ENCODE data around the gene LTBP4.

The LTBP4 gene

DNA sequence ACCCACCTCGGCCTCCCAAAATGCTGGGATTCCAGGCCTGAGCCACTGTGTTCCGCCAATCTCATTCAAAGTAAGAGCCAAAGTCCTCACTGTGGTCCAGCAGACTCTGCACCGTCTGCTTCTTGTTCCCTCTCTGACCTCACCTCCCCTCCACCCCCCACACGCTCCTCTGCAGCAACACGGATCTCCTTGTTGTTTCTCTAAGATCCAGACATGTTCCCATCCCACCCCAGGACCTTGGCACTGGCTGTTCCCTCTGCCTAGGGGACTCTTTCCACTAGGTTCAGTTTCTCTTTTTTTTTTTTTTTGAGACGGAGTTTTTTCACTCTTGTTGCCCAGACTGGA is 38.4 kb downstream of the LTBP4 start:
- Histone ChIP-seq H3K36me3 (ENCODE audit: control insufficient read depth in 2 of 2, insufficient read depth in 1 of 2, low read length in 2 of 2) (no peaks in the 10 kb centered on the region; a peak in 1 of 3 replicates), H3K27ac (ENCODE audit: extremely low read depth, low read depth, low read length) (peak overlapping the region; percentile 37; the same call in 1 of the 2 replicates), H3K9me3 (ENCODE audit: control insufficient read depth, insufficient read depth, low read depth, low read length) (peaks cover 4% of the 10 kb centered on the region), H3K4me3 (ENCODE audit: low read depth, low read length) (no peak overlapping the region), H3K4me1 (ENCODE audit: control insufficient read depth, insufficient read depth, low read length) (peaks cover 4% of the 10 kb centered on the region)
- TF ChIP-seq ZNF266 (tag by site-specific recombination; IDR thresholded peaks at IDR 0.05; ENCODE audit: low read depth) (0 out of 2 replicates have a peak, but pooled peaks have one; percentile 0), FEZF1 (tag by site-specific recombination; IDR thresholded peaks at IDR 0.05) (no peak), ZFP69B (tag by site-specific recombination; IDR thresholded peaks at IDR 0.05) (no peak), ZNF623 (tag by site-specific recombination; IDR thresholded peaks at IDR 0.05) (peak; percentile 96), BCL11B (tag by site-specific recombination; IDR thresholded peaks at IDR 0.05; ENCODE audit: low read depth) (no peak), ZNF350 (tag by site-specific recombination; IDR thresholded peaks at IDR 0.05) (no peak), ZNF146 (tag by site-specific recombination; IDR thresholded peaks at IDR 0.05) (no peak), ZNF324 (tag by site-specific recombination; IDR thresholded peaks at IDR 0.05) (no peak), ZNF148 (tag by site-specific recombination; IDR thresholded peaks at IDR 0.05; ENCODE audit: borderline replicate concordance) (no peak; the same call in 1 of the 2 replicates)
- TF ChIP-seq, protein P1, sequence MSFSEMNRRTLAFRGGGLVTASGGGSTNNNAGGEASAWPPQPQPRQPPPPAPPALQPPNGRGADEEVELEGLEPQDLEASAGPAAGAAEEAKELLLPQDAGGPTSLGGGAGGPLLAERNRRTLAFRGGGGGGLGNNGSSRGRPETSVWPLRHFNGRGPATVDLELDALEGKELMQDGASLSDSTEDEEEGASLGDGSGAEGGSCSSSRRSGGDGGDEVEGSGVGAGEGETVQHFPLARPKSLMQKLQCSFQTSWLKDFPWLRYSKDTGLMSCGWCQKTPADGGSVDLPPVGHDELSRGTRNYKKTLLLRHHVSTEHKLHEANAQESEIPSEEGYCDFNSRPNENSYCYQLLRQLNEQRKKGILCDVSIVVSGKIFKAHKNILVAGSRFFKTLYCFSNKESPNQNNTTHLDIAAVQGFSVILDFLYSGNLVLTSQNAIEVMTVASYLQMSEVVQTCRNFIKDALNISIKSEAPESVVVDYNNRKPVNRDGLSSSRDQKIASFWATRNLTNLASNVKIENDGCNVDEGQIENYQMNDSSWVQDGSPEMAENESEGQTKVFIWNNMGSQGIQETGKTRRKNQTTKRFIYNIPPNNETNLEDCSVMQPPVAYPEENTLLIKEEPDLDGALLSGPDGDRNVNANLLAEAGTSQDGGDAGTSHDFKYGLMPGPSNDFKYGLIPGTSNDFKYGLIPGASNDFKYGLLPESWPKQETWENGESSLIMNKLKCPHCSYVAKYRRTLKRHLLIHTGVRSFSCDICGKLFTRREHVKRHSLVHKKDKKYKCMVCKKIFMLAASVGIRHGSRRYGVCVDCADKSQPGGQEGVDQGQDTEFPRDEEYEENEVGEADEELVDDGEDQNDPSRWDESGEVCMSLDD (tag by site-specific recombination; IDR thresholded peaks at IDR 0.05): no peak
- ChIA-PET POLR2A (interaction anchor here (1.8 kb wide), 1 partner anchor 35 kb away, joined by 5 read pairs; no protein-coding TSS in a partner anchor), CTCF (interaction anchor here (0.7 to 11.7 kb wide), 4 partner anchors 38 to 705 kb away, joined by 3 to 470 read pairs (median 4); partner anchors contain the start of gene LTBP4)

DNA sequence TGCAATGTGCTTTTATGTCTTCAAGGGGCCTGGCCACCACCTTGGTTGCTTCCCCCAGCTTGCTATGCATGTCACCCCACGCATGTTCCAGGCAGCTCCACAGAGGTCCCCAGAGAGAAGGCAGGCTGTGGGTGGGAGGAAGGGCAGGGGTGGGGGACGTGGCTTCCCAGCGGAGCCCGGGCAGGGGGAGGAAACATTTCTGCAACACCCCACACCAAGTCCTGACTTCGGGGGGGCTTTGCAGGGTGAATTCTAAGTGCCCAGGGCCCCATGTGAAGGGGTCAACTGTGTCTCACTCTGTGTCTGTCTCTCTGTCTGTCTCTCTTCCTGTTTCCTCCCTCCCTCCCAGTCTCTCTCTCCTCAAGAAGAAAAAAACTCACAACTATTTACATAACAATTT is 39.6 kb downstream of the LTBP4 start:
- peaks cover 10% of the 10 kb centered on the region for H3K4me1 ChIP-seq (ENCODE audit: control insufficient read depth, insufficient read depth, low read length)
- ChIA-PET CTCF (interaction anchor here (0.7 to 0.9 kb wide), 2 partner anchors 92 to 406 kb away, joined by 3 to 5 read pairs; no protein-coding TSS in a partner anchor), POLR2A (interaction anchor here (0.6 to 0.8 kb wide), 2 partner anchors 35 to 38 kb away, joined by 6 to 9 read pairs; no protein-coding TSS in a partner anchor)
- peaks cover 4% of the 10 kb centered on the region for H3K9me3 ChIP-seq (ENCODE audit: control insufficient read depth, insufficient read depth, low read depth, low read length)
- H3K36me3 ChIP-seq (ENCODE audit: control insufficient read depth in 2 of 2, insufficient read depth in 1 of 2, low read length in 2 of 2): no peaks in the 10 kb centered on the region; a peak in 1 of 3 replicates
- peak; percentile 89 for TF ChIP-seq GLIS1 (tag by site-specific recombination; IDR thresholded peaks at IDR 0.05)
- peak; percentile 34; the same call in 1 of the 2 replicates for TF ChIP-seq ZNF366 (tag by site-specific recombination; conservative IDR thresholded peaks at IDR 0.05)
- peak; percentile 78 for TF ChIP-seq ZFHX2 (tag by site-specific recombination; conservative IDR thresholded peaks at IDR 0.05)
- peak; percentile 82 for TF ChIP-seq EGR2 (tag by site-specific recombination; IDR thresholded peaks at IDR 0.05; ENCODE audit: low read depth)
- TF ChIP-seq, protein P2, sequence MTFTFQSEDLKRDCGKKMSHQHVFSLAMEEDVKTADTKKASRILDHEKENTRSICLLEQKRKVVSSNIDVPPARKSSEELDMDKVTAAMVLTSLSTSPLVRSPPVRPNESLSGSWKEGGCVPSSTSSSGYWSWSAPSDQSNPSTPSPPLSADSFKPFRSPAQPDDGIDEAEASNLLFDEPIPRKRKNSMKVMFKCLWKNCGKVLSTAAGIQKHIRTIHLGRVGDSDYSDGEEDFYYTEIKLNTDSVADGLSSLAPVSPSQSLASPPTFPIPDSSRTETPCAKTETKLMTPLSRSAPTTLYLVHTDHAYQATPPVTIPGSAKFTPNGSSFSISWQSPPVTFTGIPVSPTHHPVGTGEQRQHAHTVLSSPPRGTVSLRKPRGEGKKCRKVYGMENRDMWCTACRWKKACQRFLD (tag by site-specific recombination; IDR thresholded peaks at IDR 0.05): no peak
- TF ChIP-seq ZNF585B (tag by site-specific recombination; IDR thresholded peaks at IDR 0.05): no peak
- peak; percentile 49 for TF ChIP-seq GLIS2 (tag by site-specific recombination; IDR thresholded peaks at IDR 0.05)
- TF ChIP-seq TRIM28 (IDR thresholded peaks at IDR 0.05; ENCODE audit: borderline replicate concordance, low read length): no peak
- no peak overlapping the region for H3K27ac ChIP-seq (ENCODE audit: extremely low read depth, low read depth, low read length)
- no peak overlapping the region for H3K4me3 ChIP-seq (ENCODE audit: low read depth, low read length)
